RPMI8226 (cell line): ENCODE measurements around the gene P2RX3.
"Not testable (repeated sequence)": the region's sequence is repeated elsewhere in the genome, so short reads cannot be mapped to it uniquely, and the experiment has no call there.

ENCODE experiments used
- DNase-seq: peaks from one replicate; pipeline ENCODE4 v3.0.0-alpha.2; 2015

P2RX3 gene

DNA sequence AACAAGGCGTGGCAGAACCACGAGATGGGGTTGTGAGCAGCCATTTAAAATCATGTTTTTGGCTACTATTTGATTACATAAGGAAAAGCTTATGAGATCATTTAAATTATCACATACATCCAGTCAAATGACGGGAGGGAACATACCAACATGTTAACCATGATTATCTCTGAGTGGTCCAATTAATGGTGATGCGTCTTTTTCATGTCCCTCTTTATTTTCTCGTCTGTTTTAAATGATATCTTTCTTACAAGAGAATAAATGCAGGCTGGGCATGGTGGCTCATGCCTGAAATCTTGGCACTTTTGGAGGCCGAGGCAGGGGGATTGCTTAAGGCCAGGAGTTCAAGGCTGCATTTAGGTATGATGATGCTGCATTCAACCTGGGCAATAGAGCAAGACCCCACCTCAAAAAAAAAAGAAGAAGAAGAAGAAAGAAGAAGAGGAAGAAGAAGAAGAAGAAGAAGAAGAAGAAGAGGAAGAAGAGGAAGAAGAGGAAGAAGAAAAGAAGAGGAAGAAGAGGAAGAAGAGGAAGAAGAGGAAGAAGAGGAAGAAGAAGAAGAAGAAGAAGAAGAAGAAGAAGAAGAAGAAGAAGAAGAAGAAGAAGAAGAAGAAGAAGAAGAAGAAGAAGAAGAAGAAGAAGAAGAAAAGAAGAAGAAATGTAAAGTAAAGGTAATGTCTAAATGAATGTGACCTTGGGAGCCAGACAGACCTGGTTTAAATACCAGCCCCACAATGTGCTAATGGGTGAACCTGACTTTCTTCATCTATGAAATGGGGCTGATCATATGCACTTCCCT, 65.0 kb downstream of the P2RX3 start:
- DNase-seq: not testable (repeated sequence)

DNA sequence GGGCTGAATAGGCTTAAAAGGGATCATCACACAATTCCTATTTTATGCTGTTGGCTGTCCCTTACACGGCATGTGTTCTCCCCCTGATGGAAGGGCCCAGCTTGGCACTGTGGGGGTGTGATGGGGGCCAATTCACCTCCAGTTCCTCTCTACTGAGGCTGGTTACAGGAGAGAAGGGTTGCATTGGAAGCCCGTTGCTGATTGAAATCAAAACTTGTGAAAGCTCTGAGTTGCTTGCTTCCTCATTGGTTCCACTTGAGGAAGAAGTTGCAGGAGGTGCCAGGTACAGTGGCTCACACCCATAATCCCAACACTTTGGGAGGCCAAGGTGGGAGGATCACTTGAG, 65.6 kb downstream of the P2RX3 start:
- DNase-seq: no peak

DNA sequence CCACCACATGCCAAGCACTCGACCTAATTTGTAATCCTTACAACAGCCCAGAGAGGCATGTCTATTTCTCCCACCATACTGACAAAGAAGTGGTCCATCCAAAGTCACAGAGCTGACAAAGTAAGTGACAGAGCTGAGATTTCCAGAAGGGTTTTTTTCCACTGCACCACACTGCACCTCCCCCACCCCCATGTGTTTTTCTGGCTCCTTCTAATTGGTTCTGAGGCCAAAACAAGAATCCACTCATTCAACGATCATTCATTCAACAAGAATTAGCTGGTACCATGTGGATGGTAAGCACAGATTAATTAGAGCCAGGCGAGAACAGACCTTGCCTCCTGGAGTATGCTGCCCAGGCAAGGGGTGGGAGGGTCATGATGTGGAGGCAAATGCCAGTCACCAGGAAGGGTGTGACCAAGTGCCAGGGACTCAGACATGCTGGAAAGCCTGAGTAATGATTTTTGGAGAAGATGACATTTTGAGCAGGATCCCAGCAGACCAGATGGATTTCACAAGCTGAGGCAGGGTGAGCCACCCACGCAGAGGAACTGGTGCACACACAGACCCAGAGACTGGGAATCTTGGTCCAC, 67.2 kb downstream of the P2RX3 start:
- no peak for DNase-seq

DNA sequence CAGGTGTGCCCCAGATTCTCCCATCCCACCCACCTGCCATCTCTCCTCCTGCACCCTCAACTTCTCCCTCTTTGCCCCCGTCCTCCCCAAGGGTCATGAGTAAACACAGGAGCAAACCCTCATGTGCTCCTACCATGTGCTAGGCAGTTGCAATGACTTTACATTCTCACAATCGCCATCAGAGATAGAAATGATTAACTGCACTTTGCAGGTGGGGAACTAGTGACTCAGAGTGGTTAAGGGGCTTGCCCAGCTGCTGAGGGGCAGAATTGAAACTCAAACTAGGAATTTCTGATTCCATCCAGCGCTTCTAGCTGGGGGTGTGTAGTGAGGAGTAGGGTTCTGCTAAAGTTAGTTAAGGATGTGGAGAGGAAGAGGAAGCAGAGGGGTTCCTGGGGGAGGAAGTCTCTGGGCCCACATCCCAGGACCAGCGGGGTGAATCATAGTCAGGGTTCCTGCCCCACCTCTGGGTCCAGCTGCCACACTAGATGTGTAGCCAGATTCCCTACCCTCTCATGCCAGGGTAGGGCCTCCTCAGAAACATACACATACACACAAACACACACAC, 68.3 kb downstream of the P2RX3 start:
- no peak for DNase-seq

DNA sequence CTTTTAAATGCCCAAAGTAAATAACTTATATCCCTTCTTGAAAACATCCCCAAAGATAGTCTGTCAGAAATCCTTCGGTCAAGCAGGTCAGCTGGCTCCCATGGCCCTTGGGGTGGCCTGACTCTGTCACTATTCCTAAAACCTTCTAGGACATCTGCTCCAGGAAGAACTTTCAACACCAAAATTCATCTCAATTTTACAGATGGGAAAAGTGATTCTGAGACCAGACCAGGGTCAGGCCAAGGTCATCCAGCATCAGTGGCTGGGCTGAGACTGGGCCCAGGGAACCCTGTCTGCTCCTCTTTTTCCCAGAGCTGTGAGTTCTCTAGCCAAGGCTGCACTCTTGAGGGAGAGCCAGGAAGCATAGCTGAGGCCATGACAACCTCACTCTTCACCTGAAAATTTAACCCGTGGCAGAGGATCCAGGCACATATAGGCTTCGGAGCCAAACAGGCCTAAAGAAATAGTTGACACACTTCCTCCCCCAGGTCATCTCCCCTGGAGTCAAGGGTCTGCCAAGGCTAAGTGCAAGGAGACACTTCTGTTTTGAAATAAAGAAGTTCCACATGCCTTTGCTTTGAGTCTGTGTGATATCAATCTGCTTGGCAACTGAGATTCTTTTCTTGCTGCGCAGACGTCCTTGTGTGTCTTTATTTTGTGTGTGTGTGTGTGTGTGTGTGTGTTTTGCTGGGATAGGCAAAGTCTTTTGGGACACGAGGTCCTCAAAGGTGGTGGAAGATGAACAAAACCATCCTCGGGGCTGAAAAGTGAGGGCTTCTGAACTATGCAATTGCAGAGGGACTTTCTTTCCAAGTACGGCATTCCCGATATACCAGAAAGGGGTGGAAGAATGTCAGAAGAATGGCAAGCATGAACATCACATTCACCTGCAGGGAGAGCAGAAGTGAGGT, 69.1 kb downstream of the P2RX3 start:
- DNase-seq: no peak

DNA sequence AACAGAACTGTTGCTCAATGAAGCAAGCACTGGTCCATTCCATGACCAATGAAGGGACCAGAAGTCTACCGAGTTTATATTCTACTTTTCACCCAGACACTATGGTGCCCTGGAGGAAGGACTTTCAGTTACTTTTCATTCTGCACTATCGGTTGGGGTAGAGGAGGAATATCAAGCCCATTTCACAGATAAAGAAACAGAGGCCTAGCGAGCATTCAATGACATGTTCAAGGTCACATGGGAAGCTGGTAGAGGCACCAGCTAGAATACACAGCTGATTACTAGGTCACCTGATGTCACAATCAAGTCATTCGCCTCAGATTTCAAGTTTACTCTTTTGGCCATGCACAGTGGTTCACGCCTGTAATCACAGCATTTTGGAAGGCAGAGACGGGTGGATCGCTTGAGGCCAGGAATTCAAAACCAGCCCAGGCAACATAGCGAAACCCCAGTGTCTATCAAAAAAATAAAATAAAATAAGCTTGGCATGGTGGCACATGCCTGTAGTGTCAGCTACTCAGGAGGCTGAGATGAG, 69.9 kb downstream of the P2RX3 start:
- no peak for DNase-seq

DNA sequence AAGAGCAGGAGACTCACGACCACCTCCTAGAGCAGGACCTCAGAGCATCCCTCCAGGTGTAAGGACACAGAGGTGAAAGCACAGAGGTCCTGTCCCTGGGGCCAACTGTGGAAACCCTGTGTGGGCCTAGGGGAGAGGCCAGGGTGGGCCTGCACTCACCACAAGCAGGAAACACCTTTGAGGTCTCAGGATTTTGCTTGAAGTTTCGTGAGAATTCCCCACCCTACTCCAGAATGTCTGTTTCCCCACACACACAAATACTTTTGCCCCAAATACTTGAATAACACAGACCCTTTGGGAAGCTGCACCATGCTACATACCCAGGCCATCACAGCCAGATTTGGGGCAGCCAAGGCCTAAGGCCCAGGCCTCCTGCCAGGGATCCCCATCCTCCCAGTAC, 70.6 kb downstream of the P2RX3 start:
- no peak for DNase-seq

DNA sequence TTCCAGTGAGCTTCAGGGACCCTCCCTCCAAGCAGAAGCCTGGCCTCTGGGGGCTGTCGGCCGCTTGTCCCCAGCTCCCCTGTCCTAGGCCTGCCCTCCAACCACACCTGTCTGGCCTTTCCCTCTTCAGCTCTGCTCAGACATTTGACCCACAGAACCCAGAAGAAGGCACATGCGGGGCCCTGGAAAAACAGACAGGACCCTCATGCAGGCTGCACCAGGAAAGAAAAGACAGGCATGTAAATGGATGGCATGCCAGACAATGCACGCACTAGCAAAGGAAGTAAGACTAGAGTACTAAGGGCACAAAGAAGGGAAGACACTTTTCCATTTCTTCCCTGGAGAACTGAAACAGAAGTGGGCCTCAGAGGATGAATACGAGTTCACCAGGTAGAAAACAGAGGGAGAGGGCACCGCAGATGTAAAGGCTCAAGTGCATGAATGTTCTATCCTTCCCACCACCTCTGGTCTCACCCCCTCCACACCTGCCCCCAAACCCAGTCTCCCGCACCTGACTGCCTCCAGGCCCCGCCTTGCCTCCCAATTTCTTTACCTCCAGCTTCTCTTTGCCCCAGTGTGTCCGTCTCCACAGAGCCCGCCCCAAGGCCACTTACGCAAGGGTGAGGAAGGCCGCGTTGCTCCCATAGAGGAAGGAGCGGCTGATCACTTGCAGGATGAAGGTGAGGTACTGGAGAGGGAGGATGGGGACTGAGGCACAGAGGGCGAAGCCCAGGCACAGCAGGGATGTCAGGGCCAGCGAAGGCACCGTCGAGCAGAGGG, 71.4 kb downstream of the P2RX3 start:
- no peak for DNase-seq

DNA sequence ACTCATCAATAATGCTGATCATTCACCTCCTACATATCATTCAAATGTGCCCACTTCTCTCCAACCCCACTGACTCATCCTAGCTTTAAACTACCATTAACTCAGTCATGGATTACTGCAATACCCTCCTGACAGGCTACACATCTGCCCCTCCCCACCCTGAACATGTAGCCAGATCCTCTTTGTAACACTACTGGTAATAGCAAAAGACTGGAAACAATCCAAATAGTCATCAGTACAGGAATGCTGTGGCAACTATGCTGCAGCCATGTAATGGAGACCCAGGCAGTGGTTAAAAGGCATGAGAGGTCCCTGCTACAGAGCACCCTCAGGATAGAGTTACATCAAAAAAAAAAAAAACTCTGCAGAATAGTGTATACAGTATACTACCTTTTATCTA, 72.1 kb downstream of the P2RX3 start:
- no peak for DNase-seq

DNA sequence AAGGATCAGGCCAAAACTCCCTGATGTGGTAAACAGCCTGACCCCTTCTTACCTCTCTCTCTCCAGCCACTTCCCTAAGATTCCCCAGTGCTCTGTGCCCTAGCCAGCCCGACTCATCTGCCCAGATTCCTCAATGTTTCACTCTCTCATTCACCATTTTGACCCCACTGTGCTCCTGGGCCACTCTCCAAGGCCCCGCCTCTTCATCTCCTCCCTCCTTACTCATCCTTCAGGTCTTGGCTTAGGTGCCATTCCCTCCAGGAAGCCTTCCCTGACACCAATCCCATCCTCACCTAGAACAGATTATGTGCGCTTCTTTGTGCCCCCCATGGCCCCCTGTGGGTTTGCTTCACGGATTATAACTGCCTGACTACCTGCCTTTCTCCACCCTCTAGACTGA, 75.5 kb downstream of the P2RX3 start:
- DNase-seq: no peak

DNA sequence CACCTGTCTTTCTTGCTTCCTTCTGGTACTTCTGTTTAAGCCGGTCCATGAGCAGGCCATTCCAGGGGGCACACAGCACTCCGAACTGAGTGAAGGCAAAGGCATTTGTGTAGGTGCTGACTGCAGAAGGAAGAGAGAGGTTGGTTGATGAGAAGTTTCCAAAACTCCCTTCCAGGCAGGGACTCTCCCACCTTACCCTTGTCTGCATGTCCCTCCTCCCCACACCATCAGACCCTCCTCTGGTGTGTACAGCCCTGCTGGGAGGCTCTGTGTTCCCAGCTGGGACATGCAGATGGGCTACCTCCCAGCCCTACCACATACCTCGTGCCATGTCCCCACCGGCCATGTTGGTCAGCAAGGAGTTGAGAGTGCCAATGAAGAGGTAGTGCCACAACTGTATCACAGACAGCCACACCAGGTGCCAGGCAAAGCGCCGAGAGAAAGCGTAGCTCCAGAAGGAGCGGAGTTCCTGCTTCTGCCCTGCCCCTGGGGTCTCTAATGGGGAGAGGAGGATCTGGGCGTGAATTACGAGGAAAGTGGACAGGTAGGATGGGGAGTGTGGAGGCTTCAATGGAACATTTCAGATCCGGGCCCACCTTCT, 76.6 kb downstream of the P2RX3 start:
- no peak for DNase-seq

DNA sequence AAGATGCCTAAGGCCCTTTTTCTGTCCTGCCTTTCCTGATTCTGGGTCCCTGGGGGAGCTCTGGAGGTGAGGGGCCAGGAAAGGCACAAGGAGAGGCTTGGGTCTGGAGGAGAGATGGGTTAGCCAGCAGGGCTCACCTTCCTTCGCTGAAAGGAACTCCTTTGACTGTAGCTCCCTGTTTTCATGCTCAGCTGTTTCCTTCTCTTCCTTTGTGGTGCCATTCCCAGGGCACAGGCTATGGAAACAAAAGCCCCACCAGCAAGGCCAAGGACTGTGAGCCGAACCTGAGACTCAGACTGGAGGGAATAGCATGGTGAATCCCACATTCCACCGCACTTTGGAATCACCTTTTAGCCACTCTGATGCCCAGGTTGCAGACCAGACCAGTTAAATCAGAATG, 78.3 kb downstream of the P2RX3 start:
- no peak for DNase-seq

DNA sequence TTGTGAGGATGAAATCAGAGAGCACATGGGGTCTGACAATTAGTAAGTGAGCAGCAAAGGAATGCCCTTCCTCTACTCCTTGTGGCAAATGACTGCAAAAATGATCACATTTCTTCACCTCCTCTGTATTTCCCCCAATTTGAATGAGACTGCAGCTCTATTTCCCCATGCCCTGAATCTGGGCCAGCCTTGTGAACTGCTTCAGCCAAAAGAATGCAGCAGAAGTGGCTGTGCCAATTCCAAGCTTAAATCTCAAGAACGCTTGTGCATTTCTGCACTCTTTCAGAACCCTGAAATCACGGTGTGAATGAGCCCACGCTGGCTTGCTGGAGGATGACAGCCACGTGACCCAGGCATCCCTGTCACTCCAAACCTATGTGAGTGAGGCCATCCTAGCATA, 78.9 kb downstream of the P2RX3 start:
- DNase-seq: no peak

DNA sequence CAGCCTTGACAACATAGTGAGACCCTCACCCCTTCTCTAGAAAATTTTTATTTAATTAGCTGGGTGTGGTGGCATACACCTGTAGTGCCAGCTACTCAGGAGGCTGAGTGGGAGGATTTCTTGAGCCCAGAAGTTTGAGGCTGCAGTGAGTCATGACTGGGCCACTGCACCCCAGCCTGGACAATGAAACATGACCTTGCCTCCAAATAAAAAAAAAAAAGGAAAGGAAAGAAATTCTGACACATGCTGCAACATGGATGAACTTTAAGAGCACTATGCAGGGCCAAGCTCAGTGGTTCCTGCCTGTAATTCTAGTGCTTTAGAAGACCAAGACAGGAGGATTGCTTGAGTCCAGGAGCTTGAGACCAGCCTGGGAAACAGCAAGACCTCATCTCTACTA, 80.0 kb downstream of the P2RX3 start:
- DNase-seq: no peak

DNA sequence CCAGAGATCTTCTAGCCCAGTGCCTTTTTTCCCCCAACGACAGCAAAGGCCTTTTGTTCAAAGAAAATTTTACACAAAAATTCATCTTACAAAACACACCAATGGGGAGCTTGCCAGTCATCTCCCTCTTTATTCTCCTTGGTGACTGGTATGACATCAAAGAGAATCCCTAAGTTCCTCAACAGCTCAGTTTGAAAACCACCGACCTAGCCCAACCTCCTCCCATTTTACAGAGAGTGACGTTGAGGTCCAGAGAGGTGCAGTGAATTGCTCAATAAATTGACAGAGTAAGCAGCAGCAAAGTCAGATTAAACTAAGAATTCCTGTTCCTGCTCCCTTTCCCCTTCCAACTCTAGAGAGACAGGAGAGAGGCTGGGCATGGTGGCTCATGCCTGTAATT, 81.0 kb downstream of the P2RX3 start:
- no peak for DNase-seq

DNA sequence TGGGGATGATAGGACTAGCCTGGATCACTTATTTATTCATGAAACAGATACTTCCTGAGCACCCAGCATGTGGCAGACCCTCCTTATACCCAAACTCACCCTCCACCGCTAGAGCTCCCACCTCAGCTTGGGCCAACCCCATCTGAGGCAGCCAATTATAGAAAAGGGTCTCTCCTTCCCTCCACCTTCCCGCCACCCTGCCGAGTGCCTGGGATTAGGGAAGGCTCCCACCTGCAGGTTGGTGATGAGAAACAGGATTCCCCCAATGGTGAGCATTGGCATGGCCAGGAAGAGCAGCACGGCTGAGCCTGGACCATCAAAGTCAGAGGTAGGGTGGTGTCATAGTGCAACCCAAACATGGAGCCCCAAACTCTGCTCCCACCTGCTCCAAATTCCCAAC, 82.9 kb downstream of the P2RX3 start:
- no peak for DNase-seq

DNA sequence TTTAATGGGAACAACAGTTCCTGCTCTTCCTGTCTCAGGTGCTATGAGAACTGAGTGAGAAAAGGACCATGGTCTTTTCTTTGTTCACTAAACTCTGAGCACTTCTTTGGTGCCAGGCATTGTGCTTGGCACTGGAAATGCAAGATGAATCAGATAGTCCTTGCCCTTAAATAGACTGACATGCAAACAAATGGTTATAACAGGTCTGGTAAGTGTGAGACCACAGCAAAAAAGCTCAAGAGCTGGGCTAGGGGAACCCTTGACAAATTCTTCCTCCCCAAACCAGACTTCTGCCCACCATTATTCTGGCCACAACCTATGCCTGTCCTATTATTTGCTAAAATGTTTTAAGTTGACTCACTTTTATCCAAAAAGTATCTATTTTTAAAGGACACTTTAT, 83.7 kb downstream of the P2RX3 start:
- no peak for DNase-seq
